Measurements from ENCODE around the gene HDHD5.

Gene HDHD5

DNA sequence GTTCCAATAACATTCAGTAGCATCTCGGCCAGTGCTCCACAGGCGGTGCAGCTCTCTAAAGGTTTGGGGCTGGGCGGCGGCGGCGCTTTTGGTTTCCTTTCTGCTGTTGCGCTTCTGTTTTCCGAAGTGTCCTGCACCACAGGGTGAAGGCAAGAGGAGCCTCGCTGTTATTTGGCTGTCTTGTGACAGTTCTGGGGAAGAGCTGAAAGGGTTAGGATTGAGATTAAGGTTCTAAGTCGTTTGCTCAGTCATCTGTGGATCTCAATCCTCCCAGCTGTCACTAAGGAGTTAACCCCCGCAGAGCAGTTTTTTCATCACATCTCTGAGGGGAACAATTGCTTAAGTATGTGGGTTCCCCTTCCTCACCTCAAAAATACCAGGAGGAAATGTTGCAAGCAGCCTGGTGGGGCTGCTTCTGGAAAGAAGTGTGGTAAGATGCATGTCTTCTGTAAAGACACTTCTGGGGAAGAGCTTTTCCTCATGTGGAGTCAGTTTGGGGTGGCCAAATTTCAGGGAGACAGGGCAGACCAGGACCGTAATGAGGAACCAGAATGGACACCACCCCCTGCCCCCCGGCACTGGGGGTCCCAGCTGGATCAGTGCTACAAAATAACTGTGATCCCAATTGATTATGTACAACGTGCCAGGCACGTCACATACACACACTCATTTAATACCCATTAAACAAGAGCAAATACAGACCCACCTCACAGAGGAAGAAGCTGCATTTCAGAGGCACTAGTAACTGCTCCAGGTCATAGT, 52.1 kb downstream of the HDHD5 start:
- no peak for DNase-seq (ENCODE audit: extremely low read depth, low read depth)
- TF ChIP-seq, protein P1, sequence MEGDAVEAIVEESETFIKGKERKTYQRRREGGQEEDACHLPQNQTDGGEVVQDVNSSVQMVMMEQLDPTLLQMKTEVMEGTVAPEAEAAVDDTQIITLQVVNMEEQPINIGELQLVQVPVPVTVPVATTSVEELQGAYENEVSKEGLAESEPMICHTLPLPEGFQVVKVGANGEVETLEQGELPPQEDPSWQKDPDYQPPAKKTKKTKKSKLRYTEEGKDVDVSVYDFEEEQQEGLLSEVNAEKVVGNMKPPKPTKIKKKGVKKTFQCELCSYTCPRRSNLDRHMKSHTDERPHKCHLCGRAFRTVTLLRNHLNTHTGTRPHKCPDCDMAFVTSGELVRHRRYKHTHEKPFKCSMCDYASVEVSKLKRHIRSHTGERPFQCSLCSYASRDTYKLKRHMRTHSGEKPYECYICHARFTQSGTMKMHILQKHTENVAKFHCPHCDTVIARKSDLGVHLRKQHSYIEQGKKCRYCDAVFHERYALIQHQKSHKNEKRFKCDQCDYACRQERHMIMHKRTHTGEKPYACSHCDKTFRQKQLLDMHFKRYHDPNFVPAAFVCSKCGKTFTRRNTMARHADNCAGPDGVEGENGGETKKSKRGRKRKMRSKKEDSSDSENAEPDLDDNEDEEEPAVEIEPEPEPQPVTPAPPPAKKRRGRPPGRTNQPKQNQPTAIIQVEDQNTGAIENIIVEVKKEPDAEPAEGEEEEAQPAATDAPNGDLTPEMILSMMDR (IDR thresholded peaks at IDR 0.05; ENCODE audit: low read depth, low read length, missing control alignments): no peak
- H3K4me3 ChIP-seq (replicated peaks; ENCODE audit: low read depth, low read length): no peak overlapping the region

DNA sequence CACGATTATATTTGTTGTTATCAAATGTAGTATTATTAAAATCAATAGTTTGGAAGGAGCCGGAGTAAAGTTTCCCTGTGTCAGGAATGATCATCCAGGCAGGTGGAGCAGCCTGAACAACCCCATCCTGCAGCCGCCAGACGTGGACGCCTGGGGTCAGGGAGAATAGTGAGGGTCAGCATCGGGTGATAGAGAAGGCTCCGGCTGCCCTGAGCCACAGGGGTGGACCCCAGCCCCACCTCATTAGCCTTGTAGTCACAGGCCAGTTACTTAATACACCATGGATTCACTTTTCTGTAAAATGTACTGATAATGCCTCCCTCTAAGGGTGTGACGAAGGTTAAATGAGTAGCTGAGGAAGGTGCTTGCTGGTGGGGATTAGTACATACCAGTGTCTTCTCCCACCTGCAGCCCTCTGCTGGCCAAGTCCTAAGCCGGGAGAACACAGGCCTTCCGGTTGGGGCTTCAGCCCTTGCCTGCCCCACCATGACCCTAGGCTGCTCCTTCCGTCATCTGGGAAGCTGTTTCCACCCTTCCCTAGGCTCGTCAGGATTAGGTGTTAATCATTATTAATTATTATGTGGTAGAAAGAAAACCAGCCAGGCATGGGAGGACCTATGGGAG, 52.8 kb downstream of the HDHD5 start:
- no peak overlapping the region for H3K4me3 ChIP-seq (replicated peaks; ENCODE audit: low read depth, low read length)

DNA sequence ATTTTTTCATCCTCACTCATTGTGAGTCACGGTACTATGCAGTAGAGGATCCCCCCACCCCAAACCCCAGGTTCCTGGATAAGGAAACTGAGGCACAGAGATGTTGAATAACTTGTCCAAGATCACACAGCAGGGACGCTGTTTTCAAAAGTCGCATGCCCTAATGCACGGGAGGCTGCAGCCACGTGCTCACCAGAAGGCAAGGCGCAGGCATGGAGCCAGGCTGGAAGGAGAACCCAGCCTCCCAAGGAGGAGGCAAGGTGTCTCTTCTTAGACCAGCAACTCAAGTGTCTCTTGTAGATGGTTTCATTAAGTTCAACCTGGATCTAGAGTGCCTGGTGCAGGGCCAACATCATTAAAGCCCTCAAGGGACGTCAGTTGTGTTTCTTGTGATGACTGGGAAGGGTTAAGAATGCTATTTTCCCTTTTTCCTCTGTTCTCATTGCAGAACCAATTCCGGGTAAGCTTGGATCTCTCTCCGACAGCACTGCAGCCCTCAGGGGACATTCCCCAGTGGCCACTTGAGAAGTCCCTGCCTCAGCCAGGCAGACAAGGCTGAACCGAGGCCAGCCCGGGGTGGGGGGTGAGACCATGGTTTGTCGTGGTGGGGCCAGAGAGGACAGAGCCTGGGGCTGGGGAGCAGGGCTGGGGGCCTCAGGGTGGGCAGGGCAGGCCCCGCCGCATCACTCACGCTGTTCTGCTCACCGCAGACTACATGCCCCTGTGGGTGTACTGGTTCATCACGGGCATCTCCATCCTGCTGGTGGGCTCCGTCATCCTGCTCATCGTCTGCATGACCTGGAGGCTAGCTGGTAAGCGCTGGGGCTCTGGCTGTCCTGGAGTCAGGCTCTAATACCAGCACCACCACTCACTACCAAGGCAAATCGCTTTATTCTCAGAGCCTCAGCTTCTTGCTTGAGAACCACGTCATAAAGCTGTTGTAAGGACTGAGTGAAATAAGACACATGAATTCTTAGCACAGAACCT, 53.6 kb downstream of the HDHD5 start:
- TF ChIP-seq, protein P1 (IDR thresholded peaks at IDR 0.05; ENCODE audit: low read depth, low read length, missing control alignments): no peak
- no peak overlapping the region for H3K4me3 ChIP-seq (replicated peaks; ENCODE audit: low read depth, low read length)
- no peak for DNase-seq (ENCODE audit: extremely low read depth, low read depth)

More for the DNA sequence above, 52.8 kb downstream of the HDHD5 start:
- TF ChIP-seq, protein P1 (IDR thresholded peaks at IDR 0.05; ENCODE audit: low read depth, low read length, missing control alignments): no peak
- no peak for DNase-seq (ENCODE audit: extremely low read depth, low read depth)

DNA sequence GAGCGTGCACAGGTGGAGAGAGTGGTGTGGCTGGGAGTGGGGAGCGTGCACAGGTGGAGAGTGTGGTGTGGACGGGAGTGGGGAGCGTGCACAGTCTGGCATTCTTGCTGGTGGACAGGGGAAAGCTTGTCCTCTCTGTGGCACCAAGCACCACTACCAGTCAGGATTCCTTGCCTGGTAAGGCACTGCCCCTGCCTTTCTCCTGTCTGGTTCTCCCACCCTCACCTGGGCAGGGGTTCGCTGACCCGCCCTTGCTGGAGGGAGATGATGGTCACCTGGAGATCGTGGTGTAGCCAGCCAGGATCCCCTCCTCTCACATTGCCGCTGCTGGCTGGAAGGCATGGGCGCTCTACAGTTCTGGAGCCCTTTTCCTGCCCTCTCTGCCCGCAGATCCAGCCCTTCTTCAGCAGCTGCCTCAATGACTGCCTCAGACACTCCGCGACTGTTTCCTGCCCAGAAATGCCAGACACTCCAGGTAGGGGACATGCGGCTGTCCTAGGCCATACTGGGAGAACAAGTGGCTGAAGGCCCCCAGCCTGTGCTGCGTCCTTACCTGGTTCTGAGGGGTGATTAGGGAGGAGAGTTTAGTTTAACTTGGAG, 54.6 kb downstream of the HDHD5 start:
- TF ChIP-seq, protein P1 (IDR thresholded peaks at IDR 0.05; ENCODE audit: low read depth, low read length, missing control alignments): no peak
- DNase-seq (ENCODE audit: extremely low read depth, low read depth): no peak
- H3K4me3 ChIP-seq (replicated peaks; ENCODE audit: low read depth, low read length): no peak overlapping the region

DNA sequence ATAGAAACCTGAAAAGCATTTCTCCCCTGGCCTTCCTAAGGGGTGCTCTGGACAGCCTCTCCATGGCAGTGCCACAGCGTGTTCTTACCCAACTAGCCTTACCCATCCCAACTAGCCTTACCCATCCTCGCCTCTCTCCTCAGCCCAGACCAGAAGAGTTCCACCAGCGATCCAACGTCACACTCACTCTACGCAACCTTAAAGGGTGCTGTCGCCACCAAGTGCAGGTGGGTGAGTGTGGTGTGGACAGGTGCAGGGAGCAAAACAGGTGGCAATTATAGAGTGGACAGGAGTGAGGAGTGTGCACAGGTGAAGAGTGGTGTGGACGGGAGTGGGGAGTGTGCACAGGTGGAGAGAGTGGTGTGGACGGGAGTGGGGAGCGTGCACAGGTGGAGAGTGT, 55.7 kb downstream of the HDHD5 start:
- TF ChIP-seq, protein P1 (IDR thresholded peaks at IDR 0.05; ENCODE audit: low read depth, low read length, missing control alignments): no peak
- no peak overlapping the region for H3K4me3 ChIP-seq (replicated peaks; ENCODE audit: low read depth, low read length)
- DNase-seq (ENCODE audit: extremely low read depth, low read depth): no peak

DNA sequence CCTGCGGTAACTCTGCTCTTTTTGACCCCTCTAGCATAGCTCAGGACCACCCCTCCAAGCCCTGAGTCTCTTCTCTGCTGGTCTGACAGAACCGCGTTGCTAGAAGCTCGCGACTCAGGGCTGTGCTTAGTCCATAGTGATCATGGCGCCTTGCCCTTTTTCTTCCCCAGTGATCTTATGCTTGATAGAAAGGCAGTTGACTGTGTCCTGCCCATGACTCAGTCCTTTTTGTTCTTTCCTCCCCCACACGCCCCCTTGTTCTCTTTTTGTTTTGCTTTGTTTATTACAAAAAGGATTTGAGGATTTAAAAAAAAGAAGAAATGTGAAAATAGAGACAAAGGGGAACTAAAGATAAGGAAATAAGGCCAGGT, 56.8 kb downstream of the HDHD5 start:
- H3K4me3 ChIP-seq (replicated peaks; ENCODE audit: low read depth, low read length): no peak overlapping the region
- TF ChIP-seq, protein P1 (IDR thresholded peaks at IDR 0.05; ENCODE audit: low read depth, low read length, missing control alignments): no peak
- no peak for DNase-seq (ENCODE audit: extremely low read depth, low read depth)
